ENCODE data around the gene NAALADL2. TPM values are rescaled to one million over a fixed set of nuclear protein-coding genes. Genes with fewer than 3 reads are reported as not detected.

Gene NAALADL2
- total RNA-seq, 1 donor, result 54.5 TPM

GRCh38 chr3:175479800-175480199, 620.7 kb downstream of the NAALADL2 start:
- TF ChIP-seq CTCF (IDR thresholded peaks at IDR 0.05; ENCODE audit: insufficient read depth, low read length), result no peak
- H3K4me3 ChIP-seq (ENCODE audit: low read depth, low read length), result no peak overlapping the region
- DNase-seq (ENCODE audit: low read depth), result no peak

DNA sequence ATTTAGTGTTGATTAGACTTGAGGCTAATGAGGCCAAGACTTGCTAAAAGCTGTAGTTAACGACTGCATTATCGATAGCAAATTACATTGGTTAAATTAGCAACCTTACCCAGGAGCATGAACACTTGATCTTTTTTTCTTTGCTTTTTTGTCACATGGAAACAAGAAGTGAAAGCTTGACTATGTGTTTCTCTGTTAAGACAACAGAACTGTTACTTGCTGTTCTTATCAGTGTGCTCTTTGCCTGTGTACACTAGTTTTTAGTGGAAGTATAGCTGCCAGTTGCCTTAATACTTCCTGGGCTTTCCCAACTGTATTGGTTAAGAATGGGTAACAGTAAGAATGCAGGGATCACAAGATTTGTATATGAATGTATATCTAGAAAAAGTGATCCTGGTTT, 625.5 kb downstream of the NAALADL2 start:
- H3K4me3 ChIP-seq (ENCODE audit: low read depth, low read length), result no peak overlapping the region
- no peak for TF ChIP-seq CTCF (IDR thresholded peaks at IDR 0.05; ENCODE audit: insufficient read depth, low read length)

DNA sequence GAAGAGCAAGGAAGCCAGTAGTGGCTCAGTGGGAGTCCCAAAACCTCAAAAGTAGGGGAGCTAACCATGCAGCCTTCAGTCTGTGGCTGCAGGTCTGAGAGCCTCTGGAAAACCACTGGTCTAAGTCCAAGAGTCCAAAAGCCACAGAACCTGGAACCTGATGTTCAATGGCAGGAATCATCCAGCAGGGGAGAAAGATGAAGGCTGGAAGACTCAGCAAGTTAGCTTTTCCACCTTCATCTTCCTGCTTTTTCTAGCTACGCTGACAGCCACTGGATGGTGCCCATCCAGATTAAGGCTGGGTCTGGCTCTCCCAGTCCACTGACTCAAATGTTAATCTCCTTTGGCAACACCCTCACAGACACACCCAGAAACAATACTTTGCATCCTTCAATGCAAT, 626.3 kb downstream of the NAALADL2 start:
- no peak for TF ChIP-seq CTCF (IDR thresholded peaks at IDR 0.05; ENCODE audit: insufficient read depth, low read length)
- H3K4me3 ChIP-seq (ENCODE audit: low read depth, low read length), result no peak overlapping the region
- no peak for DNase-seq (ENCODE audit: low read depth)

More for the DNA sequence above, 625.5 kb downstream of the NAALADL2 start:
- no peak for DNase-seq (ENCODE audit: low read depth)

DNA sequence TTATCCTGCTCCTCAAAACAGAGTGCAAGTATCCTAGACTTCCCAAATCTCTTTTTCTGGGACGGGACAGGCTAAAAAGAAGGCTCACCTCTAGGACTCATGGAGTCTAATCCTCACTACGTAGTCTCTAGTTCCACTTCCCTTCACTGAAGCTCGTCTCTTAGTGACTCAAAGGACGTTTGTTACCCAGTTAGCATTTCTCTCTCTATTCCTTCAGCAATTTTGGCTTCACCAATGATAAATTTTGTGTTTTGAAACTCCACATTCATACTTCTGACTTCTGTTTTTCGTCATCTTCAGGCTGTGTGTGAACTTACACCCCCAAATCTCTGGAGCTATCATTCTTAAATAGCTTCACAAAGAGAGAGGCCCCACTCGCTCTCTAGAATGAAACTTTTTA, 627.1 kb downstream of the NAALADL2 start:
- no peak for TF ChIP-seq CTCF (IDR thresholded peaks at IDR 0.05; ENCODE audit: insufficient read depth, low read length)
- DNase-seq (ENCODE audit: low read depth), result peak; percentile 2
- no peak overlapping the region for H3K4me3 ChIP-seq (ENCODE audit: low read depth, low read length)

DNA sequence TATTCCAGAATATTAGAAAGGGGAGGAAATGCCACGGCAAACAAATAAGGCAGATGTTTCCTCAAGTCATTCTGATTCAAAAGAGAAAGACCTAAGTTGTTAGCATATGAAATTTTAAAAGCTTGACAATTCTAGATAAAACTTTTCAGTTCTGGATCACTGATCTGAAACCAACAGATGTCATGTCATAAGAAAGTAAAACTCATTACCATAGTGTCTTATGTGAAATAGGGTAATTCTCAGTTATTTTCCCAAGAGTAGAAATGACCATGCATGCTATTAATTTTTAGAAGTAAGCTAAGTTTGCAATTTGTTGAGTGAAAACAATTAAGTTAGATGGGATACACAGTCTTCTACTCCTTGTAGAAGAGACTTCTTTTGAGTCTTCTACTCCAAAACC, 630.3 kb downstream of the NAALADL2 start:
- TF ChIP-seq CTCF (IDR thresholded peaks at IDR 0.05; ENCODE audit: insufficient read depth, low read length), result no peak
- H3K4me3 ChIP-seq (ENCODE audit: low read depth, low read length), result no peak overlapping the region
- DNase-seq (ENCODE audit: low read depth), result no peak

GRCh38 chr3:175493301-175493700, 634.2 kb downstream of the NAALADL2 start:
- no peak for TF ChIP-seq CTCF (IDR thresholded peaks at IDR 0.05; ENCODE audit: insufficient read depth, low read length)
- no peak for DNase-seq (ENCODE audit: low read depth)
- H3K4me3 ChIP-seq (ENCODE audit: low read depth, low read length), result no peak overlapping the region

- no peak for DNase-seq (ENCODE audit: low read depth)
- TF ChIP-seq CTCF (IDR thresholded peaks at IDR 0.05; ENCODE audit: insufficient read depth, low read length), result no peak
These were observed 636.2 kb downstream of the NAALADL2 start for GRCh38 chr3:175495331-175495730.

More at GRCh38 chr3:175495331-175495730, 636.2 kb downstream of the NAALADL2 start:
- H3K4me3 ChIP-seq (ENCODE audit: low read depth, low read length), result no peak overlapping the region

All from fibroblast of the aortic adventitia (primary cell).